D721Med (cell line): ENCODE measurements around the gene DNTT.
A peak's percentile ranks its signal among the peaks of the same experiment; 100 is the strongest.

Experiments
- DNase-seq: peaks from one replicate; pipeline ENCODE4 v3.0.0; 2011; ENCODE audit warnings: low spot score; ENCODE audit not compliant: insufficient read length
- FAIRE-seq: peaks from 2 replicates; lab custom pipeline; 2011; peaks lifted over from hg19 to GRCh38; lab: Jason Lieb, UNC
- TF ChIP-seq, protein P1 (sequence below): IDR thresholded peaks from 2 replicates; pipeline ENCODE4 v1.5.1; 2012; ENCODE audit warnings: mild to moderate bottlenecking, control low read depth; ENCODE audit not compliant: insufficient read depth; ENCODE audit errors: missing control alignments

DNTT gene

DNA sequence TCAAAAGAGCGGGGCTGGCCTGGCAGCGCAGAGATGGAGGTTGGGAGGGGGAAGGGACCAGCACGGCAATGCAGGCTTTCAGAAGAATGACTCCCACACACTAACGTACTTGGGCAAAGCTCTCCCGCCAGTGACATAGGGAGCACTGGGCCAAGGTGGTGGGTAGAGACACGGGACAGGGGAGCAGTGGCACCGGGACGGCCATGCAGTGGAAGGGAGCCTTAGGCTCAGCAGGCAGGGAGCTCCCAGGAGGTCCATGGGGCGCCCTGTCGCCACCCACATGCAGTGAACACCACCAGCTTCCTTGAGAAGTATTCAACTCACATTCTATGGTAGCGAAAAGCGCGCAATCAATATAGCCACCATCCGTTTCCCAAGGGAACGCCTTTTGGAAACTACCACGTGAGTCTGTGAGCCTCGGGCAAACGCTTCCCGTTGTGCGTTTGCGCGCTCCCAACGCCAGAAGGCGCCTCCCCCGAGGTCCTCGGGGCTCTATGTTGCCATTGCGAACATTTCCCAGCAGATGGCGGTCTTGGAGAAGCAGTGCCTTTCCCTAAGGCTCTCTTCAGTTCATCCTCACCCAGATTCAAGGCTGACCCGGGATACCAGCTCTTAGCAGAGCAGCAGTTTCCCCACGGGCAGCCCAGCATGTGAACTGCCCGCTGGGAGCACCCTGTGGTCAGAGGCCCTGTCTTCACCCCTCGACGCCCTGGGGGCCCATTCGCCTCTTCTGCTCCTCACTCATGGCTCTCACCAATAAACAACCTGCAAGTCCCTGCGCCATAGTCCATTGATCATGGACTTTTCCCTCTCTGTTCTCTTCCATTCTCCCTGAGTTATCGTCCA lies 71.0 kb downstream of the DNTT start:
- TF ChIP-seq, protein P1, sequence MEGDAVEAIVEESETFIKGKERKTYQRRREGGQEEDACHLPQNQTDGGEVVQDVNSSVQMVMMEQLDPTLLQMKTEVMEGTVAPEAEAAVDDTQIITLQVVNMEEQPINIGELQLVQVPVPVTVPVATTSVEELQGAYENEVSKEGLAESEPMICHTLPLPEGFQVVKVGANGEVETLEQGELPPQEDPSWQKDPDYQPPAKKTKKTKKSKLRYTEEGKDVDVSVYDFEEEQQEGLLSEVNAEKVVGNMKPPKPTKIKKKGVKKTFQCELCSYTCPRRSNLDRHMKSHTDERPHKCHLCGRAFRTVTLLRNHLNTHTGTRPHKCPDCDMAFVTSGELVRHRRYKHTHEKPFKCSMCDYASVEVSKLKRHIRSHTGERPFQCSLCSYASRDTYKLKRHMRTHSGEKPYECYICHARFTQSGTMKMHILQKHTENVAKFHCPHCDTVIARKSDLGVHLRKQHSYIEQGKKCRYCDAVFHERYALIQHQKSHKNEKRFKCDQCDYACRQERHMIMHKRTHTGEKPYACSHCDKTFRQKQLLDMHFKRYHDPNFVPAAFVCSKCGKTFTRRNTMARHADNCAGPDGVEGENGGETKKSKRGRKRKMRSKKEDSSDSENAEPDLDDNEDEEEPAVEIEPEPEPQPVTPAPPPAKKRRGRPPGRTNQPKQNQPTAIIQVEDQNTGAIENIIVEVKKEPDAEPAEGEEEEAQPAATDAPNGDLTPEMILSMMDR: peak; percentile 99
- DNase-seq (peak; percentile 95), FAIRE-seq (peak; percentile 60)

DNA sequence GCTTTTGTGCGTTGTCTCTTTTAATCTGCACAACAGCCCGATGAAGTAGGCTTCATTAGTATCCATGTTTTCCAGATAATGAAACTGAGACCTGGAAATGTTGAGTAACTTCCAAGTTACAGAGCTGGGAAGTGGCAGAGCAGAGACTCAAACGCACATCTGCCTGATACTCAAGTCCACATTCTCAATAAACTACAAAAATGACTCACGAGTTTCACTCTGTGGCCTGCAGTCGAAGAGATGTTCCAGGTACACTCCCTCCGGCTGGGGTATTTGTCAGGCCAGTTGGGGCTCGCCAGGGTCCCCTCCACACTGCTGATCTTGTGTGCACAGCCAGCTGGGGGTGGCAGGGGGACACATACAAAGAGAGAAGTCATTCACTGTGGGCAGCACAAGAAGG lies 72.2 kb downstream of the DNTT start:
- FAIRE-seq (no peak), DNase-seq (no peak)
- TF ChIP-seq, protein P1: no peak

DNA sequence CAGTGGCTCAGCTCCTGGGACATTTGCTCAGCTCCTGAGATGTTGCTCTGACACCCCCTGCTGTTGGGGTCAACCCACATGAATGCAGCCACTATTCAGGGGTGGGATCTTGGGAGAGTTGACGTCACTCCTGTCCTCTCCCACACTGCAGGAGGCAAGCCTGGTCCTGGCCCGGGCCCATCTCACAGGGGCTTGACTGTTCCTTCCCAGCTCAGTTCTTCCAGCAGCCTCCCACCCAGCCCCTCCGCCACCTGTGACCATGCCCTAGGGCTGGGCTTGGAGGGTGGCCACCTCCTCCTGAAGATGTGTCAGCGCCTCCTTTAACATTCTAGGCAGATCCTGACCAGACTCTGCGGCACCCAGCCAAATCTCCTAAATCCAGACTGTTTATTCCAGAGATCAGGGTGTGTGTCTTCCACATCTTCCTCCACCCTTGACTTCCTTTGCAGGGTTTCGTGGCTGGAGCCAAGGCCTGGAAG lies 73.6 kb downstream of the DNTT start:
- DNase-seq (no peak), FAIRE-seq (no peak)

DNA sequence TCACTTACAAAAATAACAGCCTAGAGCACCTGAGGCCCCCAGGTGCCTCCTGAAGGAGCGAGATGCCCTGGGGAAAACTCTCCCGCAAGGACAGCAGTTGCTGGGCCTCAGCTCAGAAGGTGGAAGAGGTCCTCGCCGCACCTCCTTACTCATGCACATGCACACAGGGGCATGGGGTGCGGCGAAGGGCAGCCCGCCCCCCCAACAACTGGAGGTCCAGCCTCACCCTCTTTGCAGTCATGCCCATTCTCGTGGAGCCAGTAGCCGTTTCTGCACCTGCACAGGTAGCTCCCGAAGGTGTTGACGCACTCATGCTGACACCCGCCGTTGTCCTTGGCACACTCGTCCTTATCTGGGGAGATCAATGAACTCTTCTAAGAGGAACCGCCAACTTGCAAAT lies 74.5 kb downstream of the DNTT start:
- TF ChIP-seq, protein P1: no peak
- no peak for DNase-seq
- FAIRE-seq: no peak

More for the DNA sequence above, 73.6 kb downstream of the DNTT start:
- TF ChIP-seq, protein P1: no peak

DNA sequence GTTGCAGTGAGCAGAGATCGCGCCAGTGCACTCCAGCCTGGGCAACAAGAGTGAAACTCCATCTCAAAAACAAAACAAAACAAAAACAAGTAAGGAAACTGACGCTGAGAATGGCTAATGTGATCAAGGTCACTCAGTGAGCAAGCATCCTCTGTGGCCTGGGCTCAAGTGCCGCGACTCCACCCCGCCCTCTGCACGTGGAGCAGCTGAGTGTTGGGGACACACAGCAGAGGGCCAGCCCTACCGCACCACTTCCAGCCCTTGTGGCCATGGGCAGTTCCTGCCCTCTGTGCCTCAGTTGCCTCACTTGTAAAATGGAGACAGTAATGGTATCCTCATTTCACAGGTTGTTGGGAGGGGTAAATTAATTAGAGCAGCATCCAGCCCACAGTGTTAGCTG lies 75.5 kb downstream of the DNTT start:
- FAIRE-seq: no peak
- DNase-seq: no peak
- TF ChIP-seq, protein P1: no peak

DNA sequence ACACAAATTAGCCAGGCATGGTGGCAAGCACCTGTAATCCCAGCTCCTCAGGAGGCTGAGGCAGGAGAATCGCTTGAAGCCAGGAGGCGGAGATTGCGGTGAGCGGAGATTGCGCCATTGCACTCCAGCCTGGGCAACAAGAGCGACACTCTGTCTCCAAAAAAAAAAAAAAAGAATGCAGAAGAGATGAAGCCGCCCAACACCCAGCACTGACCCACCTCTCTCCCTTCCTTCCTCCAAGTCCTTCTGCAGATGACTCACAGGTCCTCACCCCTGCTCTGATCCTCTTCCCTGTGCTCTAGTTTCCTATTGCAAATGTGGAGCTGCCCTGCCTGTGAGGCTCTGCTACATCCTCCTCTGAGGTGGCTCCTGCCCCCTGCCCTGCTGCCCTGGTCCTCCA lies 76.6 kb downstream of the DNTT start:
- no peak for FAIRE-seq
- TF ChIP-seq, protein P1: no peak
- no peak for DNase-seq

DNA sequence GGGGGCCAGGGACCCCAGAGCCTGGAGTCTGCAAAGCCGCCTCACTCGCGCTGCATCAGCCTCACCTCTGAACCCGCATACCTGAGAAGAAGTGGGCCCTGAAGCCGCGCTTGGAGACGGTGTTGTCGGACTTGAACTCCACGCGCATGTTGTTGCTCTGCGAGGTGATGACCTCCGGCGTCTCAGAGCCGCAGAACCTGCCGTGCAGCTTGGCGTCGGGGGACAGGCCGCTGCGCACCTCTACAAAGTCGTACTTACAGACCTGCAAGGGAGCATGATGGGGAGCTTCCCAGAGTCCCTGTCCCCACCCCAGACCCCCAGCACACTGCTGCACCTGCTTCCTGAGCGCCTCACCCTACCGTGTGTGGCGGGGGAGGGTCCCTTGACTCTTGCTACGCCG lies 80.3 kb downstream of the DNTT start:
- TF ChIP-seq, protein P1: no peak
- DNase-seq: no peak
- FAIRE-seq: no peak
